ENCODE results near the gene KCNS1.

Gene KCNS1

DNA sequence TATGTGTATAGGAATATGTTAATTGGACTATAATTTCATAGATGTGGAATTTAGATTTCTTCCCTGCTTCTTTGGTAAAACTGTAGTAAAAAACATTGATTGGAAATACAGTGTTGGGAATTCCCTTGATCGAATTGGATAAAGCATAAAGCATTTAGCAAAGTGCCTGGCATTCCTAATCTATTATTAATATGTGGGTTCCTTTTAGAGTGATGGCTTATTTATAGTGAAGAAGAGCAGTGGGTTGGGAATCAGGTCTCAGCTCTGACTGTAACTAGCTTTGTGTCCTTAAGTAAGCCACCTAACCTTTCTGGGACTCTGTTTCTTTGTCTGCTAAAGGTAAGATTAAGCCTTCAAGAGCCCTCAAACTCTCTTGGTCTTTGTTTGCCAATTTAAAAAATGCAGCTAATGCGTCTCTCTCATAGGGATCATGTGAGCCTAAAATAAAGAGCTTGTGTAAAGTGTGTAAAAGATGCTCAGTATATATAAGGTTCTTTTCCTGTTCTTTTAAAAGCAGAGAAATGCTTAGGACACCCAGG is 53.3 kb downstream of the KCNS1 start:
- DNase-seq (ENCODE audit: low read depth) = no peak

DNA sequence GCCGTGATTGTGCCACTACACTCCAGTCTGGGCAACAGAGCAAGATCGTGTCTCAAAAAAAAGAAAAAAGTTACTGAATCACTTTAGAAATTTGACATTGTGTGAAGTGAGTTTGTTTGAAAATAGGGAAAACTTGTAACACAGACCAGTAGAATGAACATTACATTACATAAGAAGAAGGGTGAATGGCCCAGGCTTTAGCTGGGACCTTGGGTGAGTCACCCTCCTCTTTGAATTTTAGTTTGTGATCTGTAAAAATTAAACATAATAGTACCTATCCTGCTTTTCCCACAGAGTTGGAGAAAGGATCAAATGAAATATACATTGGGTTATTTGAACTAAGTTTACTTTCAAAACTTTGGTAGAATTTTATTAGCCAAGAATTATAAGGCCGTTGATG is 56.3 kb downstream of the KCNS1 start:
- DNase-seq (ENCODE audit: low read depth) = no peak

- DNase-seq (ENCODE audit: low read depth) = no peak
Measured at GRCh38 chr20:45044084-45044573, 56.8 kb downstream of the KCNS1 start.

GRCh38 chr20:45042978-45043377 is 57.9 kb downstream of the KCNS1 start:
- no peak for DNase-seq (ENCODE audit: low read depth)

Data from activated T-cell treated with anti-CD3 and anti-CD28 coated beads for 48 hours (primary cell).